GM18519 (cell line): ENCODE data around the gene HLA-DOB.
A peak's percentile ranks its signal among the peaks of the same experiment; 100 is the strongest.

Experiments
- ATAC-seq: cut with Tn5 transposase; IDR thresholded peaks from one replicate; pipeline ENCODE4 v1.9.1; 2021; ENCODE audit warnings: mild to moderate bottlenecking, moderate library complexity; ENCODE audit not compliant: unreplicated experiment, low FRiP score

HLA-DOB gene

GRCh38 chr6:32843979-32844838 is 27.4 kb upstream of the HLA-DOB start, which contains the start of gene PSMB8:
TSS of gene PSMB8 (minus strand) at chr6:32844047. CDS start at chr6:32843996, 51 bp downstream.
- peak; percentile 62 for ATAC-seq

DNA sequence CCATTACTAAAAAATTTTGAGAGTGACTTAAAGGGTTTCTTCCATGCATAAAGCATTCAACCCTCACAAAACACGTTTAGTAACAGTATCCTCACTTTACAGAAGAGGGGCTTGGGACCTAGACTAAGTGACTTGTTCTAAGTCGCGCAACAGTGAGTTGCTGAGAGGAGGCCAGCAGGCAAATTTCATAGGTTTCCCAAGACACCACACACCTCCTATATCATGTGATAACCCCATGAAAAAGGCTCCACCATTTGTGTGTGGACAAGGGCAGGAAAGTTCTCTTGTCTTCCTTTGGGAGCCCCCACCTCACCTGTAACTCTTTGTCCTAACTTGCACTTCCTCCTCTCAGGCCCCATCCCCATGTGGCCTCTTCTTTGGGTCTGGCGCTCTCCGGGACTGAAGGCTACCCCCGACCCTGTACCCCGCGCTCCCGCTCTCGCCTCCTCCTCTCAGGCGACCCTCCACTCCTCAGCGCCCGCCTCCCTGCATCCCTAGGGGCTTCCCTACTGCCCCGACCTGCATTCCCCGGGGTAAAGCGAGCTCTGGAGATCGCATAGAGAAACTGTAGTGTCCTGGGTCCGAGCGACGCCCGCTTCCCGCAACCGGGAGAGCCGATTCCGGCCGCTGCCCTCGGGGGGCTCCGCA is 26.7 kb upstream of the HLA-DOB start:
- no peak for ATAC-seq

GRCh38 chr6:32842690-32843089 is 25.9 kb upstream of the HLA-DOB start:
- no peak for ATAC-seq

DNA sequence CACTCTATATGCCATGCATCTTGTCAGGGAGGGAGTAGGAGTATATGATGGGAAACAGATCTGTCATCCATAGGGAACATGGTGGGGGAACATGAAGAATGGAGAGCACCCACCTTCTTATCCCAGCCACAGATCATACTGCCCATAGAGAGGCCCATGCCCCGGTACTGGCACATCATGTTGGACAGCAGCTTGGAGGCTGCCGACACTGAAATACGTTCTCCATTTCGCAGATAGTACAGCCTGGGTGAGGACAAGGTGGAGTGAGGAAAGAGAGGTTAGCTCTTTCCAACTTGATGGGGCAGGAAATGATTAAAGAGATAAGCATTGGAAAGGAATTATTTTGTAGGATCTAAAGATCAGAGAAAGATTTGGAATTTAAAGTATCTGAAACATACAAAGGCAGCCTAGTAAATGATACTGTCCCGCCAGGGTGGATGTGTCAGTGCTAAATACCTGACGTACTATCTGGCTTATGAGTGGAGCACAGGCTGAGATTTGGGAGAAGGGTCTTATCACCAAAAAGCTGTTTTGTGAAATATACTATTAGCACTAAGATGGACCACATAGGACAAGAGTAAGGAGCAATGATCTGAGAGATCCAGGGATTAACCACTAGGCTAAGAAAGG is 25.3 kb upstream of the HLA-DOB start:
- ATAC-seq, result no peak

DNA sequence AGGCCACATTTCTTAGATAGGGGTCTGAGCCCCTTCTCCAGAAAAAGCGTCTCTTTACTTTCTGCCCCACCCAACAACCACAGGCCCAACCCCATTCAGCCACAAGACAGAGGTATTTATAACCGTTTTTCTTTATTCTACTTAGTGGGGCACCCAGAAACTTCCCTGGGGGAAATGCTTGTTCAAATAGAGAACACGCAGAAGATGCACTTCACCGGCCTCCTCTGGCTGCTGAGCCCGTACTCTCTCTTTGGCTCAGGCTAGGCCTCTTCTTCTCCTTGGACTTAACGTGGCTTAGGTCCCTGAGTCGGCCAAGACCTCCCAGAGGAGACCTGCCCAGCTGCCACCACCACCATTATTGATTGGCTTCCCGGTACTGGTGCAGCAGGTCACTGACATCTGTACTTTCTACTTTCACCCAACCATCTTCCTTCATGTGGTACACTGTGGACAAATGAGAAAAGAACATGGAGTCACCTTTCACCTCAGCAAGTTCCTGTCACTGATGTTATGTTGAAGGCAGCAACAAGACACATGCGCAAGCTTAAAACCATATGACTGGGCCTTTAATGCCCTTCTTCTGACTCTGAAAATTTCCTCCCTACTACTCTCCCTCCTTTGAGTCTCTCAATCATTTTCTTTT is 23.9 kb upstream of the HLA-DOB start:
- ATAC-seq, result no peak

- no peak for ATAC-seq
These were observed 22.6 kb upstream of the HLA-DOB start for GRCh38 chr6:32839356-32839755.

- peak; percentile 38 for ATAC-seq
These were observed 21.5 kb upstream of the HLA-DOB start, which contains the start of gene TAP2 for GRCh38 chr6:32838114-32838958. TSS of gene TAP2 (minus strand) at chr6:32838739. CDS start at chr6:32838233, 506 bp downstream.

GRCh38 chr6:32837651-32838113 is 20.9 kb upstream of the HLA-DOB start:
- no peak for ATAC-seq

DNA sequence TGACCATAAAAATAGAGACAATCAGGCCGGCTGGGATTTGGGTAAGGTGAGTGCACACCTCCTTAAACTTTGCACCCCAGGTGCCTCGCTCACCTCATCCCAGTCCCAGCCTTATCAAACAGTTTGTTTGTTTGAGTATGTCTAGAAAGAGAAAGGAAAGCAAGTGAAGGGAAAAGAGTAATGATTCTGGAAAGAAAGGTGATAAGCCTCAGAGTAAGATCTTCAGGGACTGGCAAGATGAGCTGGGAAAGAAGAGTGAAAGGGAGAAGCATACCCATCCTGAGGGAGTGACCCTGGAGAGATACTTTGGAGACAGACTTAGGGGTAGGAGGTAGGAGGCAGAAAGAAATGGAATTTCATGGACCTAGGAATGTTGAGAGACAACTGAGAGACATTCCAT is 20.1 kb upstream of the HLA-DOB start:
- no peak for ATAC-seq

GRCh38 chr6:32835167-32835893 is 18.5 kb upstream of the HLA-DOB start:
- ATAC-seq, result no peak

DNA sequence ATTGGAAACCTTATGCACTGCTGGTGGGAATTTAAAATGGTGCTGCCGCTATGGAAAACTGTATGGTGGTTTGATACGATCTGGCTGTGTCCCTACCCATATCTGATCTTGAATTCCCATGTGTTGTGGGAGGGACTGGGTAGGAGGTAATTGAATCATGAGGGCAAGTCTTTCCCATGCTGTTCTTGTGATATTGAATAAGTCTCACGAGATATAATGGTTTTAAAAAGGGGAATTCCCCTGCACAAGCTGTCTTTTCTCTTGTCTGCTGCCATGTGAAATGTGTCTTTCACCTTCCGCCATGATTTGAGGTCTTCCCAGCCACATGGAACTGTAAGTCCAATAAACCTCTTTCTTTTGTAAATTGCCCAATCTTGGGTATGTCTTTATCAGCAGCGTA is 16.9 kb upstream of the HLA-DOB start:
- ATAC-seq, result no peak

DNA sequence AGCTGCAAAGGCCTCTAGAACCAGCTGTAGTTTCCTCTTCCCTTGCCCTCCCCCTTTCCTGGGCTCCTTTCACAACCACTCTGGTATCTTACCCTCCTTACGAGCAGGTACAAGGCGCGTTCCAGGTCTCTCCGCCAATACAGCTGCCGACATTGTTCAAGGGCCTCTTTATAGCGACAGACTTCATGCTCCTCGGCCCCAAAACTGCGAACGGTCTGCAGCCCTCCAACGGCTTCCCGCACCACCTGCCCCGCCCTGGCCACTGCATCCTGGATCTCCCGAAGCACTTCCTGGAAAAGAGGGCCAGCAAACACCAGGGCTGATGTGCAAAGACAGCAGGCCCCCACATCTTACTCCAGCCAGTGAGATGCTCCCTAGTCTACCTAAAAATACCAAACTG is 15.7 kb upstream of the HLA-DOB start:
- ATAC-seq, result no peak

- no peak for ATAC-seq
These were observed 14.1 kb upstream of the HLA-DOB start for GRCh38 chr6:32830936-32831335.

- no peak for ATAC-seq
These were observed 13.2 kb upstream of the HLA-DOB start for GRCh38 chr6:32830017-32830416.

DNA sequence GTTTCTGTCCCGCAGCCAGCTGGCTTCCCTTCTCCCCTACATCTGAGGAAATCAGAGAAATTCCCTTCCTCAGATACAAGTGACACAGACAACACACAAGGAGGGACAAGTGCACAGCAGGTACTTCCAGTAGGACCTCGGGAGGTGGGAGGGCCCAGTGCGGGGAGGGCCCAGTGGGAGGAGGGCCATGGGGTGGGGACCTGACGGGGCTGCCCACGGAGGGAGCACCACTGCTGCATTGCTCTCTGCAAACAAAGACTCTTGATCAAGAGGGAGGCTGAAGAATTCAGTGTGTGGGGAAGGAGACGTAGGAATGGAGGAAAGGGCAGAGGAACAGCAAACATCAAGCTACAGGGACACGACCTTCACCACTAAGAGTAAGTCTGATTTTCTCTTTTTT is 12.7 kb upstream of the HLA-DOB start:
- ATAC-seq, result no peak

GRCh38 chr6:32827025-32827424 is 10.2 kb upstream of the HLA-DOB start:
- no peak for ATAC-seq

DNA sequence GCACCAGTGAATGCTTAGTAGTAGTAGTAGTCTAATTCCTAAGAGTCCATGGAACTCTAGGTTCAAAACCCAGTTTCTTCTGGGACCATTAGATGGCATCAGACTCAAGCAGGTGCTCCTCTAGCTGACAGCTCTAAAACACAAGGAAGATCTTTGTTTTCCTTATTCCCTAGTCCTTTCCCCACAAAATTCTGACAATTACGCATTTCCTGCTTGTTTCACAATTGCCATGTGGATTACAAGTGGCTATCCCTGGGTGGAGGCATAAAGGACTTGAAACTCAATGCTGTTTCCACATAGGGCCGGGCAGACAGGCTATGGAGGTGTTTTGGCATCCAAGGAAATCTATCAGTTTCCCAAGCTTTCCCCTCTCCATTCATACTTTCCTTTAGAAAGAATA is 9.2 kb upstream of the HLA-DOB start:
- no peak for ATAC-seq

- no peak for ATAC-seq
These were observed 2.9 kb upstream of the HLA-DOB start for GRCh38 chr6:32819729-32820128.

DNA sequence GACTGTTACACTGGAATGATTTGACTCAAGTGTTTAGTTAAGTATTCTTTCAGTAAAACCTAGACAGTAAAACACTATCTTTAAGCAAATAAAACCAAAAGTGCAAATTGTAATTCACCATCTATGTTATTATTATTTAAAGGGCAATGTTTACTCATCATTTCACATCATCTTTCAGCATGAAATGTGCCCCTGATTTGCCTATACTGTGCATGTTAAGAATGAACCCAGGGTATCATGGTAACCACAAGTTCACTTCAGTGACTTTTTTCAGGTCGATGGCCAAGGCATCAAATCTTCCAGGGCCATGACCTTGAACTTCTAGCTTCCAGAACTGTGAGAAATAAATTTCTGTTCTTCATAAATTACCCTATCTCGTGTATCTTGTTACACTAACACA is 2.1 kb upstream of the HLA-DOB start:
- no peak for ATAC-seq
